B cell (primary cell): ENCODE measurements around the gene BABAM2. TPM values are rescaled to one million over a fixed set of nuclear protein-coding genes. Genes with fewer than 3 reads are reported as not detected.

Experiments used
- ATAC-seq: fragments of 200-7000 bp; cut with Tn5 transposase; one replicate; pipeline ENCODE4 v1.10.0; 2021; ENCODE audit warnings: low read depth, mild to moderate bottlenecking, moderate number of reproducible peaks, moderate library complexity
- CTCF ChIA-PET: fragments of 350-600 bp; sonication (Branson Sonifier 250); formaldehyde crosslinking; loops from one replicate; lab custom pipeline; 2021; ENCODE audit warnings: antibody characterized with exemption, inconsistent platforms; lab: Charles Lee
- POLR2A ChIA-PET: fragments of 350-600 bp; sonication (Branson Sonifier 250); formaldehyde crosslinking; loops from one replicate; lab custom pipeline; 2021; ENCODE audit warnings: antibody characterized with exemption; lab: Charles Lee
- DNase-seq: peaks from one replicate; pipeline ENCODE4 v3.0.0; 2013
- H2AFZ ChIP-seq: 2 replicates; pipeline ENCODE4 v1.6.1; 2012; ENCODE audit warnings: mild to moderate bottlenecking, low read depth, low read length; ENCODE audit not compliant: insufficient read depth, poor library complexity, severe bottlenecking
- H3K27ac ChIP-seq, 2 donors: 1 replicate in 1 of 2; 2 replicates in 1 of 2; pipeline ENCODE4 v1.5.1; 2012 to 2013; ENCODE audit warnings: low read length in 2 of 2, mild to moderate bottlenecking in 2 of 2, moderate library complexity in 1 of 2
- H3K27me3 ChIP-seq, 4 experiments: fragments of 200-600 bp in 1 of 4; sonication (generic) in 1 of 4; replicated peaks in 1 of 4; 1 replicate in 2 of 4; 2 replicates in 2 of 4; pipeline versions ENCODE4 v1.6.1 to v1.7.0; 2013 to 2016; ENCODE audit warnings: low read length in 3 of 4, mild to moderate bottlenecking in 2 of 4, mixed read lengths in 1 of 4, moderate library complexity in 1 of 4; ENCODE audit not compliant: insufficient read depth in 4 of 4, control insufficient read depth in 3 of 4; ENCODE audit errors: control extremely low read depth in 1 of 4
- H3K36me3 ChIP-seq, 2 experiments: replicated peaks in 1 of 2; 1 replicate in 1 of 2; 2 replicates in 1 of 2; pipeline versions ENCODE4 v1.6.1 to v1.7.1; 2013; ENCODE audit warnings: low read length in 1 of 2; ENCODE audit not compliant: insufficient read depth in 2 of 2, control insufficient read depth in 1 of 2; ENCODE audit errors: control extremely low read depth in 1 of 2, extremely low read depth in 1 of 2
- H3K4me1 ChIP-seq, 2 donors: fragments of 200-600 bp in 1 of 2; sonication (generic) in 1 of 2; 1 replicate in 1 of 2; 2 replicates in 1 of 2; pipeline versions ENCODE4 v1.5.1 to v1.6.1; 2013 to 2017; ENCODE audit warnings: low read length in 2 of 2; ENCODE audit not compliant: control insufficient read depth in 2 of 2, insufficient read depth in 2 of 2
- H3K4me2 ChIP-seq: replicated peaks from 2 replicates; pipeline ENCODE3; 2012; ENCODE audit warnings: mild to moderate bottlenecking, low read depth, low read length; ENCODE audit not compliant: poor library complexity, severe bottlenecking
- H3K4me3 ChIP-seq, 5 experiments: fragments of 200-600 bp in 1 of 5; sonication (generic) in 1 of 5; 1 replicate in 3 of 5; 2 replicates in 2 of 5; pipeline versions ENCODE4 v1.5.1 to v1.7.0; 2011 to 2016; ENCODE audit warnings: low read length in 4 of 5, mild to moderate bottlenecking in 4 of 5, low read depth in 2 of 5, control low read depth in 1 of 5, moderate library complexity in 1 of 5; ENCODE audit not compliant: insufficient read depth in 1 of 5; ENCODE audit errors: control extremely low read depth in 1 of 5, extremely low read depth in 1 of 5
- H3K79me2 ChIP-seq: fragments of 200-600 bp; sonication (generic); one replicate; pipeline ENCODE4 v1.6.0; 2016; ENCODE audit warnings: low read length; ENCODE audit not compliant: control insufficient read depth, insufficient read depth
- H3K9ac ChIP-seq: fragments of 200-600 bp; sonication (generic); 2 replicates; pipeline ENCODE4 v1.6.1; 2017; ENCODE audit warnings: mild to moderate bottlenecking, low read length, moderate library complexity
- H3K9me3 ChIP-seq, 3 donors: one replicate each; pipeline versions ENCODE4 v1.6.1 to v1.7.1; 2013; ENCODE audit warnings: low read length in 2 of 3; ENCODE audit not compliant: control insufficient read depth in 2 of 3, insufficient read depth in 1 of 3; ENCODE audit errors: control extremely low read depth in 1 of 3
- H4K20me1 ChIP-seq: 2 replicates; pipeline ENCODE4 v1.6.0; 2012; ENCODE audit warnings: mild to moderate bottlenecking, low read length; ENCODE audit not compliant: insufficient read depth, control insufficient read depth, poor library complexity, severe bottlenecking
- H3K27ac Mint-ChIP-seq: one replicate; pipeline ENCODE4 v1.8.0; 2021; ENCODE audit warnings: mixed read lengths
- H3K27me3 Mint-ChIP-seq: one replicate; pipeline ENCODE4 v1.8.0; 2021; ENCODE audit warnings: mixed read lengths
- H3K4me1 Mint-ChIP-seq: one replicate; pipeline ENCODE4 v1.8.0; 2021; ENCODE audit warnings: mixed read lengths
- H3K4me3 Mint-ChIP-seq: one replicate; pipeline ENCODE4 v1.8.0; 2021; ENCODE audit warnings: mixed read lengths
- H3K9me3 Mint-ChIP-seq: one replicate; pipeline ENCODE4 v1.8.0; 2022; ENCODE audit warnings: mixed read lengths; ENCODE audit not compliant: insufficient read depth
- EZH2 ChIP-seq: IDR thresholded peaks from 2 replicates; pipeline ENCODE4 v1.6.1; 2012; ENCODE audit warnings: borderline replicate concordance, low read depth, mild to moderate bottlenecking, moderate library complexity, low read length; ENCODE audit not compliant: insufficient read depth, poor library complexity, severe bottlenecking
- WGBS: methylation state at CpG from one replicate; pipeline ENCODE4 v1.1.5; 2013; ENCODE audit warnings: missing lambda C conversion rate; ENCODE audit not compliant: insufficient coverage; 5-methylcytosine and 5-hydroxymethylcytosine counted together
- intact Hi-C: fragments of 100-400 bp; cut with micrococcal nuclease; formaldehyde crosslinking; loops from one replicate; pipeline ENCODE4 v1.10.0; 2022
- polyA plus RNA-seq: library from polyadenylated mRNA; depleted of rRNA; stranded (reverse); fragments of >200 nt; gene quantifications from 2 replicates; pipeline ENCODE4 v1.2.3, GENCODE V29; 2012
- total RNA-seq, 2 donors: library from RNA; stranded (reverse); fragments of 120-200 nt in 1 of 2; gene quantifications; 1 replicate in 1 of 2; 2 replicates in 1 of 2; pipeline versions ENCODE4 v1.2.3 to v1.2.4, GENCODE V29; 2013 to 2022
- TF ChIP-seq, protein P1 (sequence below): fragments of 200-600 bp; IDR thresholded peaks from one replicate; pipeline ENCODE4 v1.8.0; 2022; ENCODE audit warnings: antibody characterized with exemption, mild to moderate bottlenecking

BABAM2 gene
- total and polyA plus RNA-seq, 2 donors (not counting 1 experiment from before 2014, with no cell fraction given) = 22.3 to 69.6 TPM

DNA sequence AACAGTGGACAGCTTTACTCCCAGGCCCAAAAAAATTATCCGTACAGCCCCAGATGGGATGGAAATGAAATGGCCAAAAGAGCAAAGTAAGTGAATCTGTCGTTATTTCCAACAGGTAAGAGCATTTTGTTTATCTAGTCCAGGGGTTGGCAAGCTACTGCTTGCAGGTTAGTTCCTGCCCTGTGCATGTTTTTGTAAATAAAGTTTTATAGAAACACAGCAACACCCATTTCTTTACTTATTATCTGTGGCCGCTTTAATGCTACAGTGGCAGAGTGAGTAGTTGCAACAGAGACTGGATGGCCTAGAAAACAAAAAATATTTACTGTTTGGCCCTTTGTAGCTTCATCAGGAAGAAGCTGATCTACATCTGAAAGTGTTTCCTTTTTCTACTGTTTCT, 407.9 kb downstream of the BABAM2 start:
- peaks cover 0 to 1% (median 0%) of the 10 kb centered on the region in 3 donors for H3K9me3 ChIP-seq
- no peak overlapping the region for H3K4me2 ChIP-seq
- H3K27me3 ChIP-seq = no peaks in the 10 kb centered on the region
- no peak overlapping the region for H3K27ac ChIP-seq
- no peak overlapping the region for H3K9ac ChIP-seq
- no peak for ATAC-seq
- no peak overlapping the region for H3K4me3 ChIP-seq
- peaks cover 8 to 18% of the 10 kb centered on the region in 2 experiments for H3K36me3 ChIP-seq
- DNase-seq = no peak
- H4K20me1 ChIP-seq = no peaks in the 10 kb centered on the region
- no peak for TF ChIP-seq EZH2
- TF ChIP-seq, protein P1, sequence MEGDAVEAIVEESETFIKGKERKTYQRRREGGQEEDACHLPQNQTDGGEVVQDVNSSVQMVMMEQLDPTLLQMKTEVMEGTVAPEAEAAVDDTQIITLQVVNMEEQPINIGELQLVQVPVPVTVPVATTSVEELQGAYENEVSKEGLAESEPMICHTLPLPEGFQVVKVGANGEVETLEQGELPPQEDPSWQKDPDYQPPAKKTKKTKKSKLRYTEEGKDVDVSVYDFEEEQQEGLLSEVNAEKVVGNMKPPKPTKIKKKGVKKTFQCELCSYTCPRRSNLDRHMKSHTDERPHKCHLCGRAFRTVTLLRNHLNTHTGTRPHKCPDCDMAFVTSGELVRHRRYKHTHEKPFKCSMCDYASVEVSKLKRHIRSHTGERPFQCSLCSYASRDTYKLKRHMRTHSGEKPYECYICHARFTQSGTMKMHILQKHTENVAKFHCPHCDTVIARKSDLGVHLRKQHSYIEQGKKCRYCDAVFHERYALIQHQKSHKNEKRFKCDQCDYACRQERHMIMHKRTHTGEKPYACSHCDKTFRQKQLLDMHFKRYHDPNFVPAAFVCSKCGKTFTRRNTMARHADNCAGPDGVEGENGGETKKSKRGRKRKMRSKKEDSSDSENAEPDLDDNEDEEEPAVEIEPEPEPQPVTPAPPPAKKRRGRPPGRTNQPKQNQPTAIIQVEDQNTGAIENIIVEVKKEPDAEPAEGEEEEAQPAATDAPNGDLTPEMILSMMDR = no peak
- H3K4me3 Mint-ChIP-seq = no peak overlapping the region
- ChIA-PET CTCF (no interaction called here), POLR2A (no interaction called here)
- no peaks in the 10 kb centered on the region for H3K4me1 ChIP-seq
- no peak overlapping the region for H3K27ac Mint-ChIP-seq
- H3K4me1 Mint-ChIP-seq = no peaks in the 10 kb centered on the region
- H3K27me3 Mint-ChIP-seq = no peaks in the 10 kb centered on the region
- no peaks in the 10 kb centered on the region for H3K79me2 ChIP-seq
- no peak overlapping the region for H2AFZ ChIP-seq
- H3K9me3 Mint-ChIP-seq = no peaks in the 10 kb centered on the region
- intact Hi-C loops = no loop called here
- WGBS = 100% methylated on average over 1 of the region's 3 CpGs

DNA sequence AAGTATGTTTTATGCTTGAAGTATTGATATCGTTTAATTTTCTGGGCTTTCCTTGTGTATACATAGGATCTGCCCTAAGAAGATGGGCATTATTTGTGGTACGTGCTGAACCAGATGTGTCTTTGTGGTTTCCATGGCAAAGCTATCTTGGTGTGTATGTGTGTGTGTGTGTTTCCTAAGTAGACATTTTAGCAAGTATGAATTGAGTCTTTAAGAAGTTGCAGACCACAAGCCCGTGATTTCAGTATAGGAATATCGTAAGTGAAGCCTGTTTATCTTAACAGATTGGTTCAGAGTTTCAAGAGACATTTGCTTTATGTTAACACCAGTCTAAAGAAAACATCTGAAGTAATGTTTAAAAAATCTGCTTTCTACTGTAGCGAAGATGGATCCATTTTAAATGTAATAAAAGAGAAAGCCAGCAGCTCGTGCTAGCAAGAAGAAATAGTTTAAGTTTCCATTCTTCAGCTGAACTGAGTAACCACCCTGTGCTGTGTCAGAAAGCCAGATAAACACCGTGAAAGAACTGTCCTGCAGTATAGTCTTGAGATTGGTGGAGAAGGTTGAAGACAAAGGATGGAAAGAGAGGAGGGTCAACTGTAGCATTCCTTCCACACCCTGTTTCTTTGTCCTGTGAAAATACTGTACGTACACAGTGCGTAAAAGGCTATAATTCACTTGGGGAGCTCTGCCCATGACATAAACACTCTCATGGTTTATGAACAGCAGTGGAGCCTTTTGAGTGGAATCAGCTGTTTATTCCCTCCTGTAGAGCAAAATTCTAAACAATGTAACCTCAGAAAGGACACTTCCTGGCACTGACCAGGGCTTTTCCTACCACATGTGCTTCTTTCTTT, 410.2 kb downstream of the BABAM2 start:
- H3K36me3 ChIP-seq = peaks cover 8 to 18% of the 10 kb centered on the region in 2 experiments
- no peak overlapping the region for H2AFZ ChIP-seq
- Mint-ChIP-seq H3K9me3 (peaks cover 4% of the 10 kb centered on the region), H3K4me3 (no peak overlapping the region), H3K27me3 (no peaks in the 10 kb centered on the region), H3K4me1 (no peaks in the 10 kb centered on the region), H3K27ac (no peak overlapping the region)
- DNase-seq (no peak), ATAC-seq (no peak)
- 93% methylated on average over 4 of the region's 9 CpGs for WGBS
- no peaks in the 10 kb centered on the region for H3K27me3 ChIP-seq
- no peak overlapping the region for H3K4me2 ChIP-seq
- no peak for TF ChIP-seq EZH2
- TF ChIP-seq, protein P1 = no peak
- ChIA-PET CTCF (interaction anchor here (1.5 kb wide), 1 partner anchor 9 kb away, joined by 3 read pairs; no protein-coding TSS in a partner anchor), POLR2A (no interaction called here)
- H3K4me1 ChIP-seq = no peaks in the 10 kb centered on the region
- H3K27ac ChIP-seq = no peak overlapping the region
- H4K20me1 ChIP-seq = no peaks in the 10 kb centered on the region
- H3K79me2 ChIP-seq = no peaks in the 10 kb centered on the region
- H3K9me3 ChIP-seq = peaks cover 0 to 10% (median 6%) of the 10 kb centered on the region in 3 donors
- H3K4me3 ChIP-seq = no peak overlapping the region
- intact Hi-C loops = no loop called here
- no peak overlapping the region for H3K9ac ChIP-seq
